Neural progenitor cell (in vitro differentiated cells): Measurements from ENCODE around the gene RPH3AL. TPM values are rescaled to one million over a fixed set of nuclear protein-coding genes. Genes with fewer than 3 reads are reported as not detected.

ENCODE experiments used
- DNase-seq: peaks from one replicate; pipeline ENCODE4 v3.0.0-alpha.2; 2016; ENCODE audit warnings: low spot score
- H2AFZ ChIP-seq: fragments of 200-600 bp; sonication (generic); replicated peaks from 2 replicates; pipeline ENCODE4 v1.6.1; 2016; ENCODE audit warnings: antibody characterized with exemption
- H3F3A ChIP-seq: fragments of 200-600 bp; sonication (generic); 2 replicates; pipeline ENCODE4 v1.6.1; 2016; ENCODE audit warnings: antibody characterized with exemption, low read depth
- H3K27ac ChIP-seq: fragments of 200-600 bp; sonication (generic); 2 replicates; pipeline ENCODE4 v1.5.1; 2016; ENCODE audit warnings: mild to moderate bottlenecking
- H3K27me3 ChIP-seq: fragments of 200-600 bp; sonication (generic); 2 replicates; pipeline ENCODE4 v1.6.1; 2016; ENCODE audit warnings: mild to moderate bottlenecking, moderate library complexity
- H3K36me3 ChIP-seq: fragments of 200-600 bp; sonication (generic); 2 replicates; pipeline ENCODE4 v1.5.1; 2016
- H3K4me1 ChIP-seq: fragments of 200-600 bp; sonication (generic); 2 replicates; pipeline ENCODE4 v1.6.1; 2016; ENCODE audit warnings: mixed run types
- H3K4me2 ChIP-seq: fragments of 200-600 bp; sonication (generic); 2 replicates; pipeline ENCODE4 v1.6.1; 2016
- H3K4me3 ChIP-seq: fragments of 200-600 bp; sonication (generic); 2 replicates; pipeline ENCODE4 v1.5.1; 2016
- H3K79me2 ChIP-seq: fragments of 200-600 bp; sonication (generic); 2 replicates; pipeline ENCODE4 v1.6.1; 2016; ENCODE audit warnings: low read depth
- H3K9ac ChIP-seq: fragments of 200-600 bp; sonication (generic); 2 replicates; pipeline ENCODE4 v1.6.1; 2016
- H3K9me3 ChIP-seq: fragments of 200-600 bp; sonication (generic); 2 replicates; pipeline ENCODE4 v1.5.1; 2016; ENCODE audit warnings: low read depth
- H4K20me1 ChIP-seq: fragments of 200-600 bp; sonication (generic); 2 replicates; pipeline ENCODE4 v1.6.1; 2016; ENCODE audit warnings: low read depth
- H3K27ac Mint-ChIP-seq: 3 replicates; pipeline ENCODE4 v1.8.0; 2021; ENCODE audit warnings: mixed read lengths
- H3K27me3 Mint-ChIP-seq: 2 replicates; pipeline ENCODE4 v1.8.0; 2022; ENCODE audit warnings: low read depth, mild to moderate bottlenecking, inconsistent platforms, moderate library complexity, mixed read lengths; ENCODE audit not compliant: insufficient read depth
- H3K36me3 Mint-ChIP-seq: 3 replicates; pipeline ENCODE4 v1.8.0; 2021; ENCODE audit warnings: mixed read lengths
- H3K4me1 Mint-ChIP-seq: 3 replicates; pipeline ENCODE4 v1.8.0; 2021; ENCODE audit warnings: mixed read lengths
- H3K4me3 Mint-ChIP-seq: 3 replicates; pipeline ENCODE4 v1.8.0; 2021; ENCODE audit warnings: mild to moderate bottlenecking, moderate library complexity, mixed read lengths
- H3K9me3 Mint-ChIP-seq: 3 replicates; pipeline ENCODE4 v1.8.0; 2020; ENCODE audit warnings: mixed read lengths
- EZH2 ChIP-seq: fragments of 200-600 bp; sonication (generic); IDR thresholded peaks from 2 replicates; pipeline ENCODE4 v1.6.1; 2017; ENCODE audit warnings: antibody characterized with exemption, mild to moderate bottlenecking, moderate library complexity
- EZH2phosphoT487 ChIP-seq: fragments of 200-600 bp; sonication (generic); IDR thresholded peaks from 2 replicates; pipeline ENCODE4 v1.6.1; 2017; ENCODE audit warnings: antibody characterized with exemption
- total RNA-seq: library from RNA; depleted of rRNA; stranded (reverse); fragments of >200 nt; gene quantifications from 2 replicates; pipeline ENCODE4 v1.2.3, GENCODE V29; 2015; ENCODE audit warnings: low replicate concordance
- TF ChIP-seq, protein P1 (sequence below): fragments of 200-600 bp; sonication (generic); IDR thresholded peaks from 2 replicates; pipeline ENCODE4 v1.5.1; 2017; ENCODE audit warnings: antibody characterized with exemption, mild to moderate bottlenecking

The RPH3AL gene
- total RNA-seq, 1 donor from 2014 or later, result 7.5 TPM

DNA sequence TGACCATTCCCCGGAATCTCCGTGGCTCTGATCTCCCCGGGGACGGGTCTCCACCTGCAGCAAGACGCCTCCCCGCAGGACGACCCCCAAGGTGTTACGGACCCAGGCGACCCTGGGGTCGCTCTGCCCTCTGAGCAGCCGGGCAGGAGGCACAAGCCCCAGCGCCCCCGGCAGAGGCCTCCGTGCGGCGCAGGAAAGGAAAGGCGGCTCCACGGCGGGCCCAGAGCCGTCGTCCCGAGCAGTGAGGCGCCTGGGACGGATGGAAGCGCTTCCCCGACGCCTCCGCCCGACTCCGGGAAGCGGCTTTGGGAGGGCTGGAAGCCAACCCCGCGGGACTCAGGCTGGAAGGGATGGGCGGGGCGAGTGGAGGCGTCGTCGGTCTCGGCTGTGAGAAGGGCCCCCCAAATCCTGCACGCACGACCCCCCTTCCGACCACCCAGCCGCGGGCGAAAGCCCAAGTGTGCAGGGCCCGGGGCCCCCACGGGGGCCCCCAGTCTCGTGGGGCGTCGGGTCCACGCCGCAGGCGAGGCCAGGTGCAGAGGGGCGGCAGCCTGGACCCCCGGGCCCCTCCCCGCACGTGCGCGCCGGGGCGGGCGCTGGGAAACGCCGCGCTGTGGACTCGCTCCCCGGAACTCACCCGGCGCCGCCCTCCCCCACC is 32.7 kb upstream of the RPH3AL start:
- Histone ChIP-seq H2AFZ (no peak overlapping the region), H3K36me3 (no peaks in the 10 kb centered on the region), H3K27me3 (peaks cover 34% of the 10 kb centered on the region), H3K9me3 (no peaks in the 10 kb centered on the region), H3K4me3 (peak overlapping the region; percentile 52), H3F3A (peaks cover 22% of the 10 kb centered on the region), H3K79me2 (no peaks in the 10 kb centered on the region), H4K20me1 (no peaks in the 10 kb centered on the region), H3K9ac (no peak overlapping the region), H3K4me2 (peak overlapping the region; percentile 95), H3K27ac (no peak overlapping the region), H3K4me1 (peaks cover 46% of the 10 kb centered on the region)
- H3K4me3 Mint-ChIP-seq, result peak overlapping the region; percentile 71
- peaks cover 2% of the 10 kb centered on the region for H3K9me3 Mint-ChIP-seq
- TF ChIP-seq EZH2, result peak; percentile 47
- TF ChIP-seq, protein P1, sequence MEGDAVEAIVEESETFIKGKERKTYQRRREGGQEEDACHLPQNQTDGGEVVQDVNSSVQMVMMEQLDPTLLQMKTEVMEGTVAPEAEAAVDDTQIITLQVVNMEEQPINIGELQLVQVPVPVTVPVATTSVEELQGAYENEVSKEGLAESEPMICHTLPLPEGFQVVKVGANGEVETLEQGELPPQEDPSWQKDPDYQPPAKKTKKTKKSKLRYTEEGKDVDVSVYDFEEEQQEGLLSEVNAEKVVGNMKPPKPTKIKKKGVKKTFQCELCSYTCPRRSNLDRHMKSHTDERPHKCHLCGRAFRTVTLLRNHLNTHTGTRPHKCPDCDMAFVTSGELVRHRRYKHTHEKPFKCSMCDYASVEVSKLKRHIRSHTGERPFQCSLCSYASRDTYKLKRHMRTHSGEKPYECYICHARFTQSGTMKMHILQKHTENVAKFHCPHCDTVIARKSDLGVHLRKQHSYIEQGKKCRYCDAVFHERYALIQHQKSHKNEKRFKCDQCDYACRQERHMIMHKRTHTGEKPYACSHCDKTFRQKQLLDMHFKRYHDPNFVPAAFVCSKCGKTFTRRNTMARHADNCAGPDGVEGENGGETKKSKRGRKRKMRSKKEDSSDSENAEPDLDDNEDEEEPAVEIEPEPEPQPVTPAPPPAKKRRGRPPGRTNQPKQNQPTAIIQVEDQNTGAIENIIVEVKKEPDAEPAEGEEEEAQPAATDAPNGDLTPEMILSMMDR, result peak; percentile 4
- no peak for TF ChIP-seq EZH2phosphoT487
- peaks cover 21% of the 10 kb centered on the region for H3K27me3 Mint-ChIP-seq
- H3K36me3 Mint-ChIP-seq, result peaks cover 2% of the 10 kb centered on the region
- DNase-seq, result peak; percentile 81
- no peak overlapping the region for H3K27ac Mint-ChIP-seq
- H3K4me1 Mint-ChIP-seq, result peaks cover 45% of the 10 kb centered on the region

DNA sequence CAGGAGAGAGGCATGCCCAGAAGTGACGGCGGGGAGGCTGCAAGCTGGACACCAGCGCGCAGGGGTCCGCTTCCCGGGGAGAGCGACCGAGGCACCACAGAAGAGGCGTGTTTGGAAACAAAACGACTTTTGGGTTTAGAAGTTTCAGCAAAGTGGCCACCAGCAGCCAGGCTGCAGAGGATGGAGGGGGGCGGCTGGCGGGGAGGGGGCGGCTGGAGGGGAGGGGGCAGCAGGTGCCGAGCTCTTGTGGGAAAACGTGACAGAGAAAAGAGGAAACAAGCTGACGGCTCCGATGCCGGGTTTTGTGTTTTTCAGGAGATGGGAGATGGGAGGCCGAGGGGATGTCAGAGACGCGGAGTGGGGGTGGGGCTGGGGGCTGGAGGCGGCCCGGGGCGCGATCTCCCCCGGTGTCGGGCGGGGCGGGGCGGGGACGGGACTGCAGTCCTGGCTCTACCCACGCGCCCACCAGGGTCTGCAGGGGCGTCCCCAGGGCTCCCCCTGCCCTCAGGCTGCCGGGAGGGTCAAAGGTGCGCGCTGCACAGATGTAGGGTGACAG is 32.1 kb upstream of the RPH3AL start:
- H3K4me1 Mint-ChIP-seq, result peaks cover 44% of the 10 kb centered on the region
- H3K36me3 Mint-ChIP-seq, result peaks cover 2% of the 10 kb centered on the region
- H3K36me3 ChIP-seq, result no peaks in the 10 kb centered on the region
- H3F3A ChIP-seq, result peaks cover 22% of the 10 kb centered on the region
- DNase-seq, result peak; percentile 42
- peaks cover 21% of the 10 kb centered on the region for H3K27me3 Mint-ChIP-seq
- peaks cover 46% of the 10 kb centered on the region for H3K4me1 ChIP-seq
- peak overlapping the region; percentile 95 for H3K4me2 ChIP-seq
- H3K27ac ChIP-seq, result no peak overlapping the region
- TF ChIP-seq, protein P1, result no peak
- TF ChIP-seq EZH2 (no peak), EZH2phosphoT487 (no peak)
- H3K79me2 ChIP-seq, result no peaks in the 10 kb centered on the region
- peak overlapping the region; percentile 52 for H3K4me3 ChIP-seq
- H3K9ac ChIP-seq, result no peak overlapping the region
- H4K20me1 ChIP-seq, result no peaks in the 10 kb centered on the region
- H3K4me3 Mint-ChIP-seq, result peak overlapping the region; percentile 71
- H2AFZ ChIP-seq, result no peak overlapping the region
- peak overlapping the region; percentile 16 for H3K27ac Mint-ChIP-seq
- H3K27me3 ChIP-seq, result peaks cover 34% of the 10 kb centered on the region
- H3K9me3 ChIP-seq, result no peaks in the 10 kb centered on the region
- H3K9me3 Mint-ChIP-seq, result peaks cover 2% of the 10 kb centered on the region

DNA sequence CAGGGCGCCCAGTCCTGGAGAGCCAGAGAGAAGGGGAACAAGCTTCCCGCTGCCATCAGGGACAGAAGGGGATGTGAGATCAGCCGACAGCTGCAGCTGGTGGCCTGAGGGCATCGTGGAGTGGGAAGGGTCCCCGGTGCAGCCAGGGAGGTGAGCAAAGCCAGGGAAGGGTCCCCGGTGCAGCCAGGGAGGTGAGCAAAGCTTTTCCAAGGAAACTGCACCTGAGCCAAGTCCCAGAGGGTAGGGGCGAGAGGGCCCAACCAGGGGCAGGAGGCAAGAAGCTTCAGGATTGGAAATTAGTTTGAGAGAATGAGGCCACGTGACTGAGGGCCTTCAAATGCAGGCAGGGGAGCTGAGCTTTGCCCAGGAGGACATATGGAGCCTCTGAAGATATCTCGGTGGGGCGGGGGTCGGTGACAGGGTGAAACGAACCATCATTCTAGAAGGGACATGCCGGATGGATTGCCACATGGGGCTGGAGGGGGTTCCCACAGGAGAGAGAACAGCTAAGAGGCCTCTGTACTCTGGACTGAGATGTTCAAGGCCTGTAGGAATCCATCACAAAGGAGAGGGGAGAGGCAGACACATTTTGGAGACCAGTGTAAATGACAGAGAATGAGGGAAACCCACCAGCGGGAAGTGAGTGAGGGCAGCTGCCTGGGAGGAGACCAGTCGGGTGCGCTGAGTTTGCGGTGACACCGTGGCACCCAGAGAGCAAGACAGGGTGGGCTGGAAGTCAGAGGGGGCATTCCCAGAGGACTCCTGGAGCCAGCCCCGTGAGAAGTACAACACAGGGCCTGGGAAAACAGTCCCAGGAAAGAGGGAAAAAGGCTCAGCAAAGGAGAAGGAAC is 31.4 kb upstream of the RPH3AL start:
- Histone ChIP-seq H3K36me3 (no peaks in the 10 kb centered on the region), H3K4me2 (peak overlapping the region; percentile 95), H3F3A (peaks cover 22% of the 10 kb centered on the region), H3K79me2 (no peaks in the 10 kb centered on the region), H4K20me1 (no peaks in the 10 kb centered on the region), H3K9ac (no peak overlapping the region), H3K9me3 (no peaks in the 10 kb centered on the region), H3K4me1 (peaks cover 46% of the 10 kb centered on the region), H3K4me3 (peak overlapping the region; percentile 52), H2AFZ (no peak overlapping the region), H3K27me3 (peaks cover 34% of the 10 kb centered on the region), H3K27ac (no peak overlapping the region)
- peak; percentile 14 for DNase-seq
- Mint-ChIP-seq H3K27me3 (peaks cover 24% of the 10 kb centered on the region), H3K4me1 (peaks cover 42% of the 10 kb centered on the region), H3K9me3 (peaks cover 2% of the 10 kb centered on the region), H3K36me3 (peaks cover 2% of the 10 kb centered on the region), H3K4me3 (peak overlapping the region; percentile 69), H3K27ac (peak overlapping the region; percentile 16)
- TF ChIP-seq EZH2phosphoT487 (no peak), EZH2 (no peak)
- TF ChIP-seq, protein P1, result no peak
